Measurements from ENCODE around the gene GATA1. TPM values are rescaled to one million over a fixed set of nuclear protein-coding genes. Genes with fewer than 3 reads are reported as not detected.
A peak's percentile ranks its signal among the peaks of the same experiment; 100 is the strongest.
"Not testable (repeated sequence)": the region's sequence is repeated elsewhere in the genome, so short reads cannot be mapped to it uniquely, and the experiment has no call there.

GATA1 gene
- total RNA-seq, 1 donor from 2014 or later, result not detected

DNA sequence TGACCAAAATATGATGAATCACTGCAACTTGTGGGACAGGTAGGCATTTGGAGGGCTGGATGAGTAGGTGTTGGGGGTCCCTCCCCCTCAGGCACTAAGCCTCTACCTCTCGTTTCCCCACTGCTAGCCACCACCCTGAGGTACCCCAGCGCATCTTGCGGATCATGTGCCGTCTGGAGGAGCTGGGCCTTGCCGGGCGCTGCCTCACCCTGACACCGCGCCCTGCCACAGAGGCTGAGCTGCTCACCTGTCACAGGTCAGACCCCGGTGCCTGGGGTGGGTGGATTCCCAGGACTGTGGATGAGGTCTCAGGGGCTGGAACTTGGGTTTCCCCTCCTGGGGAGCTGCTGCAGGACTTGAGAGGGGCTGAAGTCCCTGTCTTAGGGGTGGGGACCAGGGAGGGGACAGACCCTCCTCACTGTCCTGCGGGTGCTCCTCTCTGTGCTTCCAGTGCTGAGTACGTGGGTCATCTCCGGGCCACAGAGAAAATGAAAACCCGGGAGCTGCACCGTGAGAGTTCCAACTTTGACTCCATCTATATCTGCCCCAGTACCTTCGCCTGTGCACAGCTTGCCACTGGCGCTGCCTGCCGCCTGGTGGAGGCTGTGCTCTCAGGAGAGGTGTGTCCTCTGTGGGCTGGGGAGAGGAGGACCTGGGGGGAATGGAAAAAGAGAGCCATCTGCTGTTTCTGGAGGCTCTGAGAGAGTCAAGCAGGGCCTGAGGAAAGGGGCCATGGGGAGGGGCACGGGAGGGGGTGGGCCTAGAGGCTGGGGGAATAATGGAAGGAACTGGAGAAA lies 29.8 kb downstream of the GATA1 start:
- H3K4me1 ChIP-seq (ENCODE audit: insufficient read depth, low read length), result no peaks in the 10 kb centered on the region
- Mint-ChIP-seq H3K9me3 (ENCODE audit: unreplicated experiment) (no peaks in the 10 kb centered on the region), H3K36me3 (ENCODE audit: low read depth, unreplicated experiment) (no peaks in the 10 kb centered on the region), H3K27ac (ENCODE audit: unreplicated experiment) (no peak overlapping the region), H3K4me1 (ENCODE audit: low read depth, unreplicated experiment) (no peaks in the 10 kb centered on the region), H3K27me3 (ENCODE audit: low read depth, unreplicated experiment) (no peaks in the 10 kb centered on the region), H3K4me3 (ENCODE audit: unreplicated experiment) (no peak overlapping the region)
- no peak overlapping the region for H2AFZ ChIP-seq (ENCODE audit: low read depth, low read length)
- H3K9me3 ChIP-seq (ENCODE audit: insufficient read depth, low read depth, low read length), result no peaks in the 10 kb centered on the region
- DNase-seq (ENCODE audit: low read depth), result no peak
- H3K9ac ChIP-seq (ENCODE audit: low read length), result no peak overlapping the region
- no peak overlapping the region for H3K4me3 ChIP-seq (ENCODE audit: insufficient read depth, low read depth, low read length)
- TF ChIP-seq, protein P1, sequence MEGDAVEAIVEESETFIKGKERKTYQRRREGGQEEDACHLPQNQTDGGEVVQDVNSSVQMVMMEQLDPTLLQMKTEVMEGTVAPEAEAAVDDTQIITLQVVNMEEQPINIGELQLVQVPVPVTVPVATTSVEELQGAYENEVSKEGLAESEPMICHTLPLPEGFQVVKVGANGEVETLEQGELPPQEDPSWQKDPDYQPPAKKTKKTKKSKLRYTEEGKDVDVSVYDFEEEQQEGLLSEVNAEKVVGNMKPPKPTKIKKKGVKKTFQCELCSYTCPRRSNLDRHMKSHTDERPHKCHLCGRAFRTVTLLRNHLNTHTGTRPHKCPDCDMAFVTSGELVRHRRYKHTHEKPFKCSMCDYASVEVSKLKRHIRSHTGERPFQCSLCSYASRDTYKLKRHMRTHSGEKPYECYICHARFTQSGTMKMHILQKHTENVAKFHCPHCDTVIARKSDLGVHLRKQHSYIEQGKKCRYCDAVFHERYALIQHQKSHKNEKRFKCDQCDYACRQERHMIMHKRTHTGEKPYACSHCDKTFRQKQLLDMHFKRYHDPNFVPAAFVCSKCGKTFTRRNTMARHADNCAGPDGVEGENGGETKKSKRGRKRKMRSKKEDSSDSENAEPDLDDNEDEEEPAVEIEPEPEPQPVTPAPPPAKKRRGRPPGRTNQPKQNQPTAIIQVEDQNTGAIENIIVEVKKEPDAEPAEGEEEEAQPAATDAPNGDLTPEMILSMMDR (IDR thresholded peaks at IDR 0.05; ENCODE audit: insufficient read depth, low read depth, low read length), result no peak
- no peak for TF ChIP-seq EZH2 (IDR thresholded peaks at IDR 0.05; ENCODE audit: insufficient read depth, low read length)
- H4K20me1 ChIP-seq (ENCODE audit: insufficient read depth, low read length), result no peaks in the 10 kb centered on the region
- FAIRE-seq, result peak; percentile 67
- H3K36me3 ChIP-seq (ENCODE audit: insufficient read depth, low read length), result no peaks in the 10 kb centered on the region
- H3K27ac ChIP-seq (ENCODE audit: low read depth, low read length), result no peak overlapping the region
- no peaks in the 10 kb centered on the region for H3K27me3 ChIP-seq (ENCODE audit: insufficient read depth, low read length)
- no peaks in the 10 kb centered on the region for H3K79me2 ChIP-seq (ENCODE audit: insufficient read depth, low read length)
- no peak overlapping the region for H3K4me2 ChIP-seq (ENCODE audit: low read length)

DNA sequence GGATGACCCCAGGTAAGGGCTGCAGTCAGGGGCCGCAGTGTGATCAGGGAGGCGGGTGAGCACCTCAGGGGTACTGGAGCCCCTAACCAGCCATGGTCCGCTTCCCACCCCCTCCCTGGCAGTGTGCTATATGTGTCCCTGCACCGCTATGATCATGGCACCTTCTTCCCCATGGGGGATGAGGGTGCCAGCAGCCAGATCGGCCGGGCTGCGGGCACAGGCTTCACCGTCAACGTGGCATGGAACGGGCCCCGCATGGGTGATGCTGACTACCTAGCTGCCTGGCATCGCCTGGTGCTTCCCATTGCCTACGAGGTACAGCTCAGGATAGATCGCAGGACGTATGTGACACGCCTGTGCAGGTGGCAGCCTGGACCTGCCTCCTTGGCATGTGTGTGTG lies 31.7 kb downstream of the GATA1 start:
- Histone ChIP-seq H2AFZ (ENCODE audit: low read depth, low read length) (no peak overlapping the region), H3K9me3 (ENCODE audit: insufficient read depth, low read depth, low read length) (no peaks in the 10 kb centered on the region), H3K4me2 (ENCODE audit: low read length) (no peak overlapping the region), H4K20me1 (ENCODE audit: insufficient read depth, low read length) (no peaks in the 10 kb centered on the region), H3K4me3 (ENCODE audit: insufficient read depth, low read depth, low read length) (no peak overlapping the region), H3K36me3 (ENCODE audit: insufficient read depth, low read length) (no peaks in the 10 kb centered on the region), H3K27ac (ENCODE audit: low read depth, low read length) (no peak overlapping the region), H3K79me2 (ENCODE audit: insufficient read depth, low read length) (no peaks in the 10 kb centered on the region), H3K4me1 (ENCODE audit: insufficient read depth, low read length) (no peaks in the 10 kb centered on the region), H3K27me3 (ENCODE audit: insufficient read depth, low read length) (no peaks in the 10 kb centered on the region), H3K9ac (ENCODE audit: low read length) (no peak overlapping the region)
- no peaks in the 10 kb centered on the region for H3K27me3 Mint-ChIP-seq (ENCODE audit: low read depth, unreplicated experiment)
- H3K27ac Mint-ChIP-seq (ENCODE audit: unreplicated experiment), result no peak overlapping the region
- no peak for TF ChIP-seq EZH2 (IDR thresholded peaks at IDR 0.05; ENCODE audit: insufficient read depth, low read length)
- TF ChIP-seq, protein P1 (IDR thresholded peaks at IDR 0.05; ENCODE audit: insufficient read depth, low read depth, low read length), result no peak
- no peaks in the 10 kb centered on the region for H3K9me3 Mint-ChIP-seq (ENCODE audit: unreplicated experiment)
- no peak for DNase-seq (ENCODE audit: low read depth)
- no peaks in the 10 kb centered on the region for H3K36me3 Mint-ChIP-seq (ENCODE audit: low read depth, unreplicated experiment)
- FAIRE-seq, result no peak
- H3K4me1 Mint-ChIP-seq (ENCODE audit: low read depth, unreplicated experiment), result no peaks in the 10 kb centered on the region
- no peak overlapping the region for H3K4me3 Mint-ChIP-seq (ENCODE audit: unreplicated experiment)

DNA sequence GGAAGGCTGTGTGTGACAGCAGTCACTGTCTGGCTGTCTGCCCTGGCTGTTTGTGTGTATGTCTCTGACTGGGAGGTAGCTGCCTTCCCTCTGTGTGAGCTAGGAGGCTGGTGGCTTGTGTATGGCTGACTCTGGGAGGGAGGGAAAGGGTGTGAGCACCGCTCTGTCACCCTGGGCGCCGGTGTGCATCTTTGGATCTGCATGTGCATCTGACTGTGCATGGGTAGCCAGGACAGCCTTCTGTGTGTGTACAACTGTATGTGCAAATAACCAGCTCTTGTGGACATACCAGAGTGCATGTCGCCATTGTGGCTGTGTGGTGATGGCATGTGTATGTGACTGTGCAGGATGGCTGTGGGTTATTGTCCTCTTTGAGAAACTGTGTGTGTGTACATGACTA lies 32.5 kb downstream of the GATA1 start:
- DNase-seq (ENCODE audit: low read depth), result no peak
- no peaks in the 10 kb centered on the region for H3K79me2 ChIP-seq (ENCODE audit: insufficient read depth, low read length)
- H3K4me2 ChIP-seq (ENCODE audit: low read length), result no peak overlapping the region
- no peak overlapping the region for H2AFZ ChIP-seq (ENCODE audit: low read depth, low read length)
- no peak for FAIRE-seq
- Mint-ChIP-seq H3K4me3 (ENCODE audit: unreplicated experiment) (no peak overlapping the region), H3K27ac (ENCODE audit: unreplicated experiment) (no peak overlapping the region), H3K27me3 (ENCODE audit: low read depth, unreplicated experiment) (no peaks in the 10 kb centered on the region), H3K4me1 (ENCODE audit: low read depth, unreplicated experiment) (no peaks in the 10 kb centered on the region), H3K9me3 (ENCODE audit: unreplicated experiment) (no peaks in the 10 kb centered on the region), H3K36me3 (ENCODE audit: low read depth, unreplicated experiment) (no peaks in the 10 kb centered on the region)
- H3K27ac ChIP-seq (ENCODE audit: low read depth, low read length), result no peak overlapping the region
- no peak for TF ChIP-seq EZH2 (IDR thresholded peaks at IDR 0.05; ENCODE audit: insufficient read depth, low read length)
- TF ChIP-seq, protein P1 (IDR thresholded peaks at IDR 0.05; ENCODE audit: insufficient read depth, low read depth, low read length), result no peak
- no peaks in the 10 kb centered on the region for H3K36me3 ChIP-seq (ENCODE audit: insufficient read depth, low read length)
- no peaks in the 10 kb centered on the region for H4K20me1 ChIP-seq (ENCODE audit: insufficient read depth, low read length)
- no peaks in the 10 kb centered on the region for H3K27me3 ChIP-seq (ENCODE audit: insufficient read depth, low read length)
- H3K4me1 ChIP-seq (ENCODE audit: insufficient read depth, low read length), result no peaks in the 10 kb centered on the region
- H3K9ac ChIP-seq (ENCODE audit: low read length), result no peak overlapping the region
- H3K4me3 ChIP-seq (ENCODE audit: insufficient read depth, low read depth, low read length), result no peak overlapping the region
- H3K9me3 ChIP-seq (ENCODE audit: insufficient read depth, low read depth, low read length), result no peaks in the 10 kb centered on the region

DNA sequence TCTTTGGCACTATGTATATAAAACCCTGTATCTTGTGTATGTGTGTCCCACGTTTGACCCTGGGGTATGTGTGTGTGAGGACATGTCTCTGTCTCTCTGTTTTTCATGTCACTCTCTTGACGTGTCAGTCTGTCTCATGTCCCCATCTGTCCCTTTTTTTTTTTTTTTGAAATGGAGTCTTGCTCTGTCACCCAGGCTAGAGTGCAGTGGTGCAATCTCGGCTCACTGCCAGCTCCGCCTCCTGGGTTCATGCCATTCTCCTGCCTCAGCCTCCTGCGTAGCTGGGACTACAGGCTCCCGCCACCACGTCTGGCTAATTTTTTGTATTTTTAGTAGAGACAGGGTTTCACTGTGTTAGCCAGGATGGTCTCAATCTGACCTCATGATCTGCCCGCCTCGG lies 33.0 kb downstream of the GATA1 start:
- not testable (repeated sequence) for DNase-seq (ENCODE audit: low read depth); H3K9ac ChIP-seq (ENCODE audit: low read length); H3K9me3 Mint-ChIP-seq (ENCODE audit: unreplicated experiment); H4K20me1 ChIP-seq (ENCODE audit: insufficient read depth, low read length); H3K36me3 ChIP-seq (ENCODE audit: insufficient read depth, low read length); H3K27me3 ChIP-seq (ENCODE audit: insufficient read depth, low read length); FAIRE-seq; H3K27ac ChIP-seq (ENCODE audit: low read depth, low read length); H3K27me3 Mint-ChIP-seq (ENCODE audit: low read depth, unreplicated experiment); H3K27ac Mint-ChIP-seq (ENCODE audit: unreplicated experiment); H3K79me2 ChIP-seq (ENCODE audit: insufficient read depth, low read length); H3K4me3 ChIP-seq (ENCODE audit: insufficient read depth, low read depth, low read length); H3K9me3 ChIP-seq (ENCODE audit: insufficient read depth, low read depth, low read length); H3K4me2 ChIP-seq (ENCODE audit: low read length); H2AFZ ChIP-seq (ENCODE audit: low read depth, low read length); H3K36me3 Mint-ChIP-seq (ENCODE audit: low read depth, unreplicated experiment); H3K4me3 Mint-ChIP-seq (ENCODE audit: unreplicated experiment); H3K4me1 Mint-ChIP-seq (ENCODE audit: low read depth, unreplicated experiment); H3K4me1 ChIP-seq (ENCODE audit: insufficient read depth, low read length)
